H1 (cell line): ENCODE data around the gene SHISA9. TPM values are rescaled to one million over a fixed set of nuclear protein-coding genes. Genes with fewer than 3 reads are reported as not detected.

Experiments
- CTCF ChIA-PET: fragments of 300-600 bp; sonication (Branson Sonifier 250); formaldehyde crosslinking; loops from one replicate; lab custom pipeline; 2021; ENCODE audit not compliant: partially characterized antibody; lab: Charles Lee
- POLR2A ChIA-PET: fragments of 300-600 bp; sonication (Branson Sonifier 250); formaldehyde crosslinking; loops from one replicate; lab custom pipeline; 2021; ENCODE audit warnings: inconsistent platforms; ENCODE audit not compliant: partially characterized antibody; lab: Charles Lee
- DNase-seq, 2 experiments: peaks; one replicate each; pipeline versions ENCODE4 v3.0.0 to v3.0.0-alpha.2; 2010 to 2022; ENCODE audit warnings: low spot score in 2 of 2, low read depth in 1 of 2, mixed read lengths in 1 of 2
- FAIRE-seq: peaks from 2 replicates; lab custom pipeline; 2011; peaks lifted over from hg19 to GRCh38; lab: Jason Lieb, UNC
- H2AFZ ChIP-seq: 2 replicates; pipeline ENCODE4 v1.8.1; 2012; ENCODE audit warnings: low read length, inconsistent platforms
- H2AK5ac ChIP-seq: 2 replicates; pipeline ENCODE4 v1.6.1; 2013; ENCODE audit warnings: low read depth, low read length
- H2BK120ac ChIP-seq: replicated peaks from 2 replicates; pipeline ENCODE3; 2013; ENCODE audit warnings: low read depth, low read length, inconsistent platforms
- H2BK12ac ChIP-seq: 2 replicates; pipeline ENCODE4 v1.6.1; 2013; ENCODE audit warnings: low read depth, low read length
- H2BK15ac ChIP-seq: 2 replicates; pipeline ENCODE4 v1.6.1; 2013; ENCODE audit warnings: low read length
- H2BK20ac ChIP-seq: 2 replicates; pipeline ENCODE4 v1.6.1; 2013; ENCODE audit warnings: low read length
- H2BK5ac ChIP-seq: 2 replicates; pipeline ENCODE4 v1.6.1; 2013; ENCODE audit warnings: low read depth, low read length
- H3K14ac ChIP-seq: 2 replicates; pipeline ENCODE4 v1.6.1; 2013; ENCODE audit warnings: inconsistent platforms; ENCODE audit not compliant: insufficient read length
- H3K18ac ChIP-seq: 2 replicates; pipeline ENCODE4 v1.6.1; 2013; ENCODE audit warnings: low read length; ENCODE audit errors: extremely low read depth
- H3K23ac ChIP-seq: 2 replicates; pipeline ENCODE4 v1.6.1; 2013; ENCODE audit warnings: inconsistent platforms; ENCODE audit not compliant: insufficient read length
- H3K23me2 ChIP-seq: 2 replicates; pipeline ENCODE4 v1.6.1; 2013; ENCODE audit warnings: low read depth, low read length
- H3K27ac ChIP-seq: 2 replicates; pipeline ENCODE4 v1.6.1; 2011; ENCODE audit warnings: low read depth, low read length, inconsistent platforms
- H3K27me3 ChIP-seq, 4 experiments: replicated peaks in 1 of 4; 1 replicate in 1 of 4; 2 replicates in 3 of 4; pipeline versions ENCODE4 v1.6.1 to v1.8.1; 2011 to 2013; ENCODE audit warnings: low read length in 3 of 4, mild to moderate bottlenecking in 3 of 4, inconsistent platforms in 2 of 4, mixed read lengths in 2 of 4, moderate library complexity in 1 of 4; ENCODE audit not compliant: control insufficient read depth in 3 of 4, insufficient read depth in 3 of 4; ENCODE audit errors: extremely low read depth in 1 of 4
- H3K36me3 ChIP-seq, 4 experiments: 2 replicates each; pipeline versions ENCODE4 v1.6.1 to v1.8.1; 2011 to 2013; ENCODE audit warnings: mild to moderate bottlenecking in 4 of 4, low read length in 3 of 4, moderate library complexity in 2 of 4, control low read depth in 1 of 4, inconsistent platforms in 1 of 4; ENCODE audit not compliant: insufficient read depth in 4 of 4, control insufficient read depth in 2 of 4
- H3K4ac ChIP-seq: replicated peaks from 2 replicates; pipeline ENCODE3; 2013; ENCODE audit warnings: low read length, low read depth, mixed read lengths, inconsistent platforms; ENCODE audit not compliant: insufficient read length
- H3K4me1 ChIP-seq, 4 experiments: replicated peaks in 1 of 4; 1 replicate in 1 of 4; 2 replicates in 3 of 4; pipeline versions ENCODE4 v1.6.1 to v1.8.1; 2011 to 2013; ENCODE audit warnings: low read length in 3 of 4, inconsistent platforms in 2 of 4, mixed read lengths in 1 of 4; ENCODE audit not compliant: insufficient read depth in 4 of 4, control insufficient read depth in 3 of 4
- H3K4me2 ChIP-seq, 2 experiments: 2 replicates each; pipeline versions ENCODE4 v1.6.1 to v1.8.1; 2011 to 2013; ENCODE audit warnings: low read depth in 2 of 2, low read length in 2 of 2, control low read depth in 1 of 2, inconsistent platforms in 1 of 2, mild to moderate bottlenecking in 1 of 2; ENCODE audit not compliant: insufficient read depth in 1 of 2
- H3K4me3 ChIP-seq, 4 experiments: fragments of 200-600, 300-600 bp in 1 of 4; sonication (generic), shearing (Covaris generic), sonication (Bioruptor Twin) in 1 of 4; 2 replicates each; pipeline versions ENCODE4 v1.5.1 to v1.8.1; 2011 to 2016; ENCODE audit warnings: low read length in 4 of 4, low read depth in 3 of 4, control low read depth in 2 of 4, inconsistent platforms in 2 of 4, mild to moderate bottlenecking in 2 of 4, mixed read lengths in 1 of 4, moderate library complexity in 1 of 4; ENCODE audit not compliant: insufficient read depth in 2 of 4; ENCODE audit errors: extremely low read depth in 1 of 4
- H3K56ac ChIP-seq: replicated peaks from 2 replicates; pipeline ENCODE3; 2013; ENCODE audit warnings: low read depth, mild to moderate bottlenecking, mixed read lengths, low read length, inconsistent platforms; ENCODE audit not compliant: insufficient read length
- H3K79me1 ChIP-seq: 2 replicates; pipeline ENCODE4 v1.6.1; 2013; ENCODE audit warnings: low read depth, low read length, control low read depth
- H3K79me2 ChIP-seq, 2 experiments: 2 replicates each; pipeline versions ENCODE4 v1.6.1 to v1.8.1; 2012 to 2013; ENCODE audit warnings: low read length in 2 of 2, mild to moderate bottlenecking in 2 of 2, inconsistent platforms in 1 of 2; ENCODE audit not compliant: insufficient read depth in 2 of 2, control insufficient read depth in 1 of 2
- H3K9ac ChIP-seq, 4 experiments: replicated peaks in 1 of 4; 1 replicate in 1 of 4; 2 replicates in 3 of 4; pipeline versions ENCODE4 v1.6.1 to v1.8.1; 2011 to 2013; ENCODE audit warnings: low read depth in 3 of 4, low read length in 3 of 4, control low read depth in 2 of 4, mild to moderate bottlenecking in 2 of 4, moderate library complexity in 2 of 4, inconsistent platforms in 1 of 4; ENCODE audit errors: extremely low read depth in 1 of 4
- H3K9me3 ChIP-seq, 2 experiments: 2 replicates each; pipeline versions ENCODE4 v1.6.1 to v1.8.1; 2012 to 2013; ENCODE audit warnings: mild to moderate bottlenecking in 2 of 2, moderate library complexity in 2 of 2, control low read depth in 1 of 2, inconsistent platforms in 1 of 2, low read depth in 1 of 2, low read length in 1 of 2, mixed read lengths in 1 of 2; ENCODE audit not compliant: insufficient read depth in 2 of 2
- H4K20me1 ChIP-seq, 2 experiments: replicated peaks in 1 of 2; 2 replicates each; pipeline versions ENCODE3 to v1.8.1; 2011 to 2013; ENCODE audit warnings: inconsistent platforms in 2 of 2, low read length in 2 of 2, mild to moderate bottlenecking in 1 of 2; ENCODE audit not compliant: insufficient read depth in 2 of 2, control insufficient read depth in 1 of 2
- H4K5ac ChIP-seq: 2 replicates; pipeline ENCODE4 v1.6.1; 2013; ENCODE audit warnings: low read length, low read depth, mixed read lengths, inconsistent platforms; ENCODE audit not compliant: insufficient read length
- H4K8ac ChIP-seq: 2 replicates; pipeline ENCODE4 v1.8.0; 2013; ENCODE audit warnings: mild to moderate bottlenecking, moderate library complexity, low read length, inconsistent platforms; ENCODE audit not compliant: insufficient read depth; ENCODE audit errors: extremely low read depth
- H4K91ac ChIP-seq: replicated peaks from 2 replicates; pipeline ENCODE3; 2013; ENCODE audit warnings: low read length, mixed read lengths, inconsistent platforms; ENCODE audit not compliant: insufficient read length
- WGBS, 2 experiments: shearing (Covaris generic) in 1 of 2; methylation state at CpG; one replicate each; pipeline versions ENCODE4 v1.1.6 to v1.1.7; 2013 to 2015; ENCODE audit warnings: low lambda C conversion rate in 2 of 2, mixed read lengths in 2 of 2, inconsistent platforms in 1 of 2, low coverage in 1 of 2, missing lambda C conversion rate in 1 of 2; ENCODE audit not compliant: insufficient replicate concordance in 2 of 2, insufficient coverage in 1 of 2, insufficient read length in 1 of 2; ENCODE audit errors: extremely low coverage in 1 of 2, missing lambda C conversion rate in 1 of 2; 5-methylcytosine and 5-hydroxymethylcytosine counted together
- polyA plus RNA-seq, 7 experiments: library from polyadenylated mRNA; depleted of rRNA in 3 of 7; stranded (reverse) in 5 of 7; unstranded in 2 of 7; fragments of >200 nt in 5 of 7; fragments of 200-250 nt in 2 of 7; gene quantifications; 1 replicate in 5 of 7; 2 replicates in 1 of 7; 4 replicates in 1 of 7; pipeline versions ENCODE4 v1.2.1 to v1.2.3, GENCODE V29; 2011 to 2013; ENCODE audit warnings: missing spikeins in 2 of 7, mixed read lengths in 2 of 7
- total RNA-seq: library from RNA; stranded (reverse); fragmentation: NEBNext Ultra II Directional; extraction: Animal tissue kit (Norgen Biotek cat#: 25700); gene quantifications from 2 replicates; pipeline ENCODE4 v1.2.1, GENCODE V29; 2021

Gene SHISA9
- total and polyA plus RNA-seq, 2 of the 8 experiments (the other 6 are each of a cell fraction or from before 2014, with no cell fraction given) = 25.6 to 39.8 TPM

DNA sequence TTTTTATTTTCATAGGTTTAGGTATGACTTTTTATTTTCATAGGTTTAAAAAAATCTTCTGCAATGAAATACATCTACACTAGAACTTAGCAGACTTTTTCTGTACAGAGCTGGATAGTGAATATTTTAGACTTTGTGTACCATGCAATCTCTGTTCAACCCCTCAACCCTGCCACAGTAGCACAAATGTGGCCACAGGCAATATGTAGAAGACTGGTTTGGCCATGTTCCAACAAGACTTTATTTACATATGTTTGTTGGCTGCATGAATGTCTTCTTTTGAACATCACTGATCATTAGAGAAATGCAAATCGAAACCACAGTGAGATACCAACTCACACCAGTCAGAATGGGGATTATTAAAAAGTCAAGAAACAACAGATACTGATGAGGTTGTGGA lies 229.2 kb downstream of the SHISA9 start:
- H3K36me3 ChIP-seq = no peaks in the 10 kb centered on the region
- no peak overlapping the region for H2AFZ ChIP-seq
- FAIRE-seq (no peak), DNase-seq (no peak)
- H4K5ac ChIP-seq = no peak overlapping the region
- H2BK120ac ChIP-seq = no peak overlapping the region
- H2BK15ac ChIP-seq = no peak overlapping the region
- H2BK20ac ChIP-seq = no peak overlapping the region
- no peak overlapping the region for H3K4me3 ChIP-seq
- H4K91ac ChIP-seq = no peak overlapping the region
- H3K9ac ChIP-seq = no peak overlapping the region
- no peaks in the 10 kb centered on the region for H3K27me3 ChIP-seq
- H2BK12ac ChIP-seq = no peak overlapping the region
- WGBS, 2 experiments = 93% methylated on average over 1 of the region's 1 CpG; no CpG with 5 or more reads in 1 of the 2 experiments
- H2BK5ac ChIP-seq = no peak overlapping the region
- no peaks in the 10 kb centered on the region; a peak in 1 of 4 replicates for H3K9me3 ChIP-seq
- no peak overlapping the region for H3K23ac ChIP-seq
- H3K79me2 ChIP-seq = peaks cover 0 to 10% of the 10 kb centered on the region in 2 experiments; a peak in 3 of 4 replicates
- no peak overlapping the region for H2AK5ac ChIP-seq
- CTCF ChIA-PET = interaction anchor here (0.7 to 1.2 kb wide), 2 partner anchors 11 to 232 kb away, joined by 3 read pairs; no protein-coding TSS in a partner anchor
- no peak overlapping the region for H3K4ac ChIP-seq
- no peak overlapping the region for H4K8ac ChIP-seq
- H4K20me1 ChIP-seq = peaks cover 0 to 2% of the 10 kb centered on the region in 2 experiments
- H3K4me2 ChIP-seq = no peak overlapping the region
- no peak overlapping the region for H3K14ac ChIP-seq
- no peaks in the 10 kb centered on the region; the same call in 1 of the 2 replicates for H3K23me2 ChIP-seq
- H3K4me1 ChIP-seq = no peaks in the 10 kb centered on the region; a peak in 1 of 7 replicates
- H3K27ac ChIP-seq = no peak overlapping the region
- POLR2A ChIA-PET = no interaction called here
- peaks cover 2% of the 10 kb centered on the region; the same call in 1 of the 2 replicates for H3K79me1 ChIP-seq
- H3K56ac ChIP-seq = no peak overlapping the region
- no peak overlapping the region for H3K18ac ChIP-seq
